Cardiac fibroblast (primary cell): Measurements from ENCODE around the gene DNAJB5.

Source experiments
- DNase-seq, 2 donors: peaks; one replicate each; pipeline versions ENCODE4 v3.0.0 to v3.0.0-alpha.2; 2010; ENCODE audit warnings: low read depth in 2 of 2
- H3K4me3 ChIP-seq, 2 donors: replicated peaks in 1 of 2; 1 replicate in 1 of 2; 2 replicates in 1 of 2; pipeline ENCODE4 v1.5.1; 2011; ENCODE audit warnings: low read depth in 2 of 2, low read length in 2 of 2, mild to moderate bottlenecking in 2 of 2, moderate library complexity in 1 of 2
- CTCF ChIP-seq: IDR thresholded peaks from one replicate; pipeline ENCODE4 v1.5.1; 2011; ENCODE audit warnings: low read depth, mild to moderate bottlenecking, low read length, inconsistent platforms

Gene DNAJB5

DNA sequence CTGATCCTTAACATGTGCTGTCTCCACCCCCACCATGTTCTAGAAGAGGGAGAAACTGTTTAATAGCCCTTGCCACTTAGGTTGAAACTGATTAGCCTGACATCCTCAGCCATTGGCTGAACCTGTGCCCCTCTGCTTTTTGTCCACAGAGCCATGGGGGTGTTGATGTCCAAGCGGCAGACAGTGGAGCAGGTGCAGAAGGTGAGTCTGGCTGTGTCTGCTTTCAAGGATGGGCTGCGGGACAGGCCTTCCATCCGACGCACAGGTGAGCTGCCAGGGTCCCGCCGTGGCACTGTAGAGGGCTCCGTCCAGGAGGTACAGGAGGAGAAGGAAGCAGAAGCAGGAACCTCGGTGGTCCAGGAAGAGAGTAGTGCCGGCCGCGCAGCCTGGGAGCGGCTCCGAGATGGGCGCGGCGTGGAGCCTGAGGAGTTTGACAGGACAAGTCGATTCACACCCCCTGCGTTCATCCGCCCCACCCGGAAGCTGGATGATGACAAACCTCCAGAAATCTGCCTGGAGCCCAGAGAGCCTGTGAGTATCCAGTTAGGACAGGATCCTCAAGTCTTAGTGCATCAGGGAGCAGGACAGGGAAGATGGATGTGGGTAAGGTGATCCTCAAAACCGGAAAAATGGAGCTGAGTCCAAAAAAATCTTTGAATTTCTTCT lies 18.3 kb upstream of the DNAJB5 start:
- no peak for DNase-seq
- TF ChIP-seq CTCF: no peak
- no peak overlapping the region for H3K4me3 ChIP-seq

DNA sequence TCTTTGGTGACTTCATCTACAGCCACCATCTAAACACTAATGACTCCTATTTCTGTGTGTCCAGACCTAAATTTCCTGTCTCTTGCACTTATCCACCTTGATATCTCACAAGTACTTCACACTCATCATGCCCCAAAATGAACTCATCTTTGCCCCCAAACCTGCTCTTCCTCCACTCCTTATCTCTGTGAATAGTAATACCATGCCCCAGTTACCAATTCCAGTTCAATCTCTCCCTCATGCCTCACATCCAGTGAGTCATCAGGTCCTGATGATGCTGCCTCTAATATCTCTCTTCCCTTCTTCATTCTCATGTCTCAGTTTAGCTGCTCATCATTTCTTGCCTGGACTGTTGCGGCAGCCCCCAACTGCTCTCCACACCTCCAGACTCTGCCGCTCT lies 14.9 kb upstream of the DNAJB5 start:
- TF ChIP-seq CTCF: no peak
- no peak overlapping the region for H3K4me3 ChIP-seq
- DNase-seq: no peak

GRCh38 chr9:34976441-34976840 lies 13.1 kb upstream of the DNAJB5 start:
- no peak for TF ChIP-seq CTCF
- DNase-seq: no peak
- H3K4me3 ChIP-seq: no peak overlapping the region

DNA sequence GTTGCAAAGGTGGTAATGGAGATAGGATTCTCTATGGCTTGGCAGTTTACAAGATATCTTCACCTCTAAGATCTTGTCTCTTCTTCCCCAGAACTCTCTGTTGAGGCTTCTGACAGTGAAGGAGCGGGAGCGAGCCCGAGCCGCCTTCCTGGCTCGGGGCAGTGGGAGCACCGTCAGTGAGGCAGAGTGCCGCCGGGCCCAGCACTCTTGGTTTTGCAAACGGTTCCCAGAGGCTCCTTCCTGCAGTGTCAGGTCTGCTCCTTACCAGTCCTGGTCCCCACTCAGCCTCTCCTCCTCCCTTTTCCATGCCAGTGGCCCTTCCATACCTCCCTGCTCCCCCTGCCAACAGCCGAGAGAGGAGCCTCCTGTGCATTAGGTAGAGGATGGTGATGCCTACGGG lies 12.6 kb upstream of the DNAJB5 start:
- DNase-seq: no peak
- TF ChIP-seq CTCF: no peak
- H3K4me3 ChIP-seq: no peak overlapping the region

- H3K4me3 ChIP-seq: no peak overlapping the region
- no peak for TF ChIP-seq CTCF
- DNase-seq: no peak
Observed at GRCh38 chr9:34980181-34980761, 9.3 kb upstream of the DNAJB5 start.

- no peak overlapping the region for H3K4me3 ChIP-seq
- DNase-seq: no peak
- TF ChIP-seq CTCF: no peak
Observed at GRCh38 chr9:34982361-34982760, 7.2 kb upstream of the DNAJB5 start.

GRCh38 chr9:34983209-34983608 lies 6.3 kb upstream of the DNAJB5 start:
- no peak overlapping the region for H3K4me3 ChIP-seq
- no peak for DNase-seq
- no peak for TF ChIP-seq CTCF
